GM21367 (cell line): ENCODE data around the gene SLC6A5.

Experiments used
- ATAC-seq: cut with Tn5 transposase; IDR thresholded peaks from one replicate; pipeline ENCODE4 v1.9.1; 2021; ENCODE audit not compliant: unreplicated experiment

Gene SLC6A5

GRCh38 chr11:20596205-20597153 is 2.9 kb upstream of the SLC6A5 start:
- ATAC-seq = no peak

- ATAC-seq = no peak
These were observed 2.2 kb upstream of the SLC6A5 start for GRCh38 chr11:20597154-20597679.

- ATAC-seq = no peak
These were observed 1.5 kb upstream of the SLC6A5 start for GRCh38 chr11:20597680-20598484.

- no peak for ATAC-seq
These were observed 916 bp upstream of the SLC6A5 start for GRCh38 chr11:20598492-20598891.

- no peak for ATAC-seq
These were observed 575 bp downstream of the SLC6A5 start for GRCh38 chr11:20600020-20600346.

GRCh38 chr11:20600551-20600950 is 1.1 kb downstream of the SLC6A5 start:
- no peak for ATAC-seq

- ATAC-seq = no peak
These were observed 2.0 kb downstream of the SLC6A5 start for GRCh38 chr11:20601221-20601914.

- no peak for ATAC-seq
These were observed 4.9 kb downstream of the SLC6A5 start for GRCh38 chr11:20604295-20604803.

- ATAC-seq = no peak
These were observed 5.6 kb downstream of the SLC6A5 start for GRCh38 chr11:20604864-20605601.

GRCh38 chr11:20605602-20606091 is 6.2 kb downstream of the SLC6A5 start:
- no peak for ATAC-seq

- ATAC-seq = no peak
These were observed 9.5 kb downstream of the SLC6A5 start for GRCh38 chr11:20608934-20609333.

GRCh38 chr11:20609727-20610707 is 10.6 kb downstream of the SLC6A5 start:
- ATAC-seq = peak; percentile 100

GRCh38 chr11:20610825-20611224 is 11.4 kb downstream of the SLC6A5 start:
- no peak for ATAC-seq

GRCh38 chr11:20611445-20611844 is 12.0 kb downstream of the SLC6A5 start:
- ATAC-seq = no peak

- no peak for ATAC-seq
These were observed 12.5 kb downstream of the SLC6A5 start for GRCh38 chr11:20611892-20612291.

- ATAC-seq = no peak
These were observed 13.0 kb downstream of the SLC6A5 start for GRCh38 chr11:20612416-20612815.

- ATAC-seq = no peak
These were observed 17.5 kb downstream of the SLC6A5 start for GRCh38 chr11:20616920-20617319.

GRCh38 chr11:20617346-20618005 is 18.1 kb downstream of the SLC6A5 start:
- no peak for ATAC-seq
